ENCODE measurements around the gene BPIFB1.

GRCh38 chr20:33273117-33273851, 9.7 kb upstream of the BPIFB1 start:
- TF ChIP-seq SAP30 (IDR thresholded peaks at IDR 0.05; ENCODE audit: insufficient read depth, insufficient replicate concordance, low read length), result no peak
- no peak for TF ChIP-seq CHD2 (IDR thresholded peaks at IDR 0.05; ENCODE audit: low read length)
- no peak for TF ChIP-seq EP300 (IDR thresholded peaks at IDR 0.05; ENCODE audit: borderline replicate concordance in 1 of 2, low read depth in 2 of 2, low read length in 2 of 2)
- no peak for TF ChIP-seq SUZ12 (IDR thresholded peaks at IDR 0.05; ENCODE audit: low read length)
- TF ChIP-seq JUN (IDR thresholded peaks at IDR 0.05; ENCODE audit: low read depth, low read length), result no peak
- TF ChIP-seq CTCF (IDR thresholded peaks at IDR 0.05; ENCODE audit: control extremely low read depth in 1 of 3, insufficient read depth in 1 of 3, low read depth in 1 of 3, low read length in 3 of 3), result no peak
- TF ChIP-seq TCF12 (IDR thresholded peaks at IDR 0.05; ENCODE audit: low read depth, low read length), result no peak

All from H1 (cell line).